GM06990 (cell line): Measurements from ENCODE around the gene DAAM1.

Experiments used
- DNase-seq: peaks from one replicate; pipeline ENCODE4 v3.0.0-alpha.2; 2011; ENCODE audit not compliant: insufficient read length; ENCODE audit errors: extremely low read depth
- H3K27me3 ChIP-seq: replicated peaks from 2 replicates; pipeline ENCODE4 v1.6.0; 2011; ENCODE audit warnings: low read length; ENCODE audit not compliant: control insufficient read depth, insufficient read depth
- H3K36me3 ChIP-seq: 2 replicates; pipeline ENCODE4 v1.5.1; 2011; ENCODE audit warnings: low read length; ENCODE audit not compliant: control insufficient read depth, insufficient read depth
- H3K4me3 ChIP-seq: replicated peaks from 2 replicates; pipeline ENCODE4 v1.5.1; 2011; ENCODE audit warnings: low read depth, mild to moderate bottlenecking, control low read depth, low read length
- TF ChIP-seq, protein P1 (sequence below): IDR thresholded peaks from 2 replicates; pipeline ENCODE4 v1.5.1; 2011; ENCODE audit warnings: low read length, control low read depth, mild to moderate bottlenecking, inconsistent platforms; ENCODE audit not compliant: insufficient read depth, poor library complexity, severe bottlenecking

The DAAM1 gene

DNA sequence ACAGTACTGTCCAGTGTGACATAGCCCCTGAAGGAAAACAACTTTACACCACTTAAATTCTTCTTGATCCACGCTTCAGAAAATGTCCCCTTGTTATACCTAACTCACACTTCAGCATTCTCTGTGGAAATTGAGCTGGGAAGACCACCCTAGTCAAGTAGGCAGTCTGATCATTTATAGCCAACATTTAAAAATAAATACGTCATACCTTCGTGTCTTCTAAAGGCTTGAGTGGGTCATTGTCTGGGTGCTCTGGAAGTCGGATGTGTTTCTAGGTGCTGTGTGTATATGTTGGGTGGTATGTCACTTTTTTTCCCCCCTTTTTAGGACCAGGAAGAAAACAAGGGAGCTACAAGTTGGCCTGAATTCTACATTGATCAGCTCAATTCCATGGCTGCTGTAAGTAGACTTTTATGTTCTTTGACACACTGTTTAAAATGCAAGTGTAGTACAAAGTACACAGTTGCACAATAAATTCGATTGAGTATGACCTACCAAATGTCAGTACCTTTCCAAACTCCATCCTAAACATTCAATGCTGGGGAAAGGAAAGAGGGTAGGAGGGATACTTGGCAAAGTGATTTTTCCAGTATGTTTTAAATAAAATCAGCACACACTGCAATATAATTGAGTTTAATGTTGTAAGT, 126.6 kb downstream of the DAAM1 start:
- TF ChIP-seq, protein P1, sequence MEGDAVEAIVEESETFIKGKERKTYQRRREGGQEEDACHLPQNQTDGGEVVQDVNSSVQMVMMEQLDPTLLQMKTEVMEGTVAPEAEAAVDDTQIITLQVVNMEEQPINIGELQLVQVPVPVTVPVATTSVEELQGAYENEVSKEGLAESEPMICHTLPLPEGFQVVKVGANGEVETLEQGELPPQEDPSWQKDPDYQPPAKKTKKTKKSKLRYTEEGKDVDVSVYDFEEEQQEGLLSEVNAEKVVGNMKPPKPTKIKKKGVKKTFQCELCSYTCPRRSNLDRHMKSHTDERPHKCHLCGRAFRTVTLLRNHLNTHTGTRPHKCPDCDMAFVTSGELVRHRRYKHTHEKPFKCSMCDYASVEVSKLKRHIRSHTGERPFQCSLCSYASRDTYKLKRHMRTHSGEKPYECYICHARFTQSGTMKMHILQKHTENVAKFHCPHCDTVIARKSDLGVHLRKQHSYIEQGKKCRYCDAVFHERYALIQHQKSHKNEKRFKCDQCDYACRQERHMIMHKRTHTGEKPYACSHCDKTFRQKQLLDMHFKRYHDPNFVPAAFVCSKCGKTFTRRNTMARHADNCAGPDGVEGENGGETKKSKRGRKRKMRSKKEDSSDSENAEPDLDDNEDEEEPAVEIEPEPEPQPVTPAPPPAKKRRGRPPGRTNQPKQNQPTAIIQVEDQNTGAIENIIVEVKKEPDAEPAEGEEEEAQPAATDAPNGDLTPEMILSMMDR: no peak
- no peaks in the 10 kb centered on the region for H3K27me3 ChIP-seq
- H3K4me3 ChIP-seq: no peak overlapping the region
- H3K36me3 ChIP-seq: no peaks in the 10 kb centered on the region
- no peak for DNase-seq

DNA sequence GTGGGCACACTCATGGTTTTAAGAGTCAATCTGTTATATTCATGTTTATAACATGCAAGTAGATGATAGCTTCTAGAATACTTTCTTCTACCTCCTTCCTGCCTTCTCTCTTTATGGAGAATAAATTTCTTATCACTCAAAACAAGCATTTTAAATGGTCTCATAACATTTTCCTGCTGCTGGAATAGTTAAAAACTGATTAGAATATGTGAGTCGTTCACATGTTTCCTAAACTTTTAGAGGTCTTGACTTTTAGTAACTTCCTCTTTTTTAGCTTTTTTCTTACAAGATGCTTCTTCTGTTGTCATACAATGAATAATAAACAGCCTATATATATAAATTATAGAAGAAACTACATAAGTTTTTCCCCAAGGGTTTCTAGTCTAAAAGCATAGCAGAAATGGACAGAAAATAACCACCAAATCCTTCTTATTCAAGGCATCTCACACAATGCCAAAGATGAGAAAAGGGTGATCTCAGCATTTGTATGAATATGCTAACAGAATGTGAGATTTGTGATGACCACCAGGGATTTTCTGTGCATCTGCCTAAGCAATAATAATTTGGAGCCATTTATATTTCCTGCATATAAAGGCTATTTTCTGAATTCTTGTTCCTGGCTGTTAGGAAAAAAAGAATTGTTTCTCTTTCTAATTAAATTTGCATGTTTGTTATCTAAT, 127.8 kb downstream of the DAAM1 start:
- TF ChIP-seq, protein P1: no peak
- no peak for DNase-seq
- no peak overlapping the region for H3K4me3 ChIP-seq

DNA sequence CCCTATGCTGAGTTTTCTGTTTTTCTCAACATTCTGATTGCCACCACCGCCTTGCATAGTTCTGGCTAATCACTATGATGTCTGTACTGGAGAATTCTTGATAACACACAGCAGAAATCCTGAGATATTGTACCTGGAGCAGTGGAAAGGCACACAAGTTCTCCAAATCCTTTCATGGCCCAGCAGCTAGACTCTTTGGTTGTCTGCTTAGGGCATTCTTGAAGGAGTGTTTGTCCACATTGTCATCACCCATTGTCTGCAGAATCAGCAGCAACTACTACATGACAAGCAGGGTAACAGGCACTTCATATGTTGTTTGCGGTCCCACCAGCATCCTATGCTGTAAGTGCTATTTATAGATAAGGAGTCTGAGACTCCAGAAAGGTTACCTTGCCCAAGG, 128.9 kb downstream of the DAAM1 start:
- Histone ChIP-seq H3K4me3 (no peak overlapping the region), H3K27me3 (no peaks in the 10 kb centered on the region), H3K36me3 (no peaks in the 10 kb centered on the region)
- no peak for DNase-seq
- TF ChIP-seq, protein P1: no peak

More for the DNA sequence above, 127.8 kb downstream of the DAAM1 start:
- no peaks in the 10 kb centered on the region for H3K27me3 ChIP-seq
- H3K36me3 ChIP-seq: no peaks in the 10 kb centered on the region

DNA sequence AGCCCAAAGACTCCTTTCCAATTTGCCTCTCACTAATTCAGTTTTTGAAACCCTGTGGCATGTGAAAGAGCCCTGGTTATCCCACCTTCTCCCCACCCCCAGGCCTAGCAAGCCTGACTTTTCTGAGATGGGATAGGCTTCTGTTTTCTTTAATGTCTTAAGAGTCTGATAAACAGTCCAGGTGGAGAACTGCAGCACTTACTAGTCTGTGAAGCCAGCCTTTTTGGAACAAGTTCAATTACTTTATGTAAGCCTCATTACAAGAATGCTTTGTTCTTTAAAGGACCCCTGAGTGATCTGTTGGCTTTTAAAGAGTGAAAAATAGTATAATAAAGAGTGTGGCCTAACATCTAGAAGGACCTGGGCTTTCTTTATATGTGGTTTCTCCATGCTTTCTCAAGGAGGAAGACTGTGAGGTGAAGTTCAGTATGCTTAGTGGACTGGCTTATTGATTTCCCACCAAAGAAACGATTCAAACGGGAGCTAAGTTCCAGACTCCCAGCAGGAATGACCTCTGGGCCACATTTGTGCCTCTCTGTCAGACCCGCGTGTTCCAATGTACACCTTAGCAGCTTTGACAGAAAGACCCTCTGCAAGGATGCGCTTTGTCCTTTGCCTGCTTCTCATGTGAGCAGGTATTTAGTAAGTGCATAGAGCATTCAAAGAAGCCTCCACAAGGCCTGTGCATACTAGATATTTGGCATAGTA, 129.5 kb downstream of the DAAM1 start:
- DNase-seq: no peak
- H3K4me3 ChIP-seq: no peak overlapping the region
- TF ChIP-seq, protein P1: no peak
- no peaks in the 10 kb centered on the region for H3K27me3 ChIP-seq
- no peaks in the 10 kb centered on the region for H3K36me3 ChIP-seq

DNA sequence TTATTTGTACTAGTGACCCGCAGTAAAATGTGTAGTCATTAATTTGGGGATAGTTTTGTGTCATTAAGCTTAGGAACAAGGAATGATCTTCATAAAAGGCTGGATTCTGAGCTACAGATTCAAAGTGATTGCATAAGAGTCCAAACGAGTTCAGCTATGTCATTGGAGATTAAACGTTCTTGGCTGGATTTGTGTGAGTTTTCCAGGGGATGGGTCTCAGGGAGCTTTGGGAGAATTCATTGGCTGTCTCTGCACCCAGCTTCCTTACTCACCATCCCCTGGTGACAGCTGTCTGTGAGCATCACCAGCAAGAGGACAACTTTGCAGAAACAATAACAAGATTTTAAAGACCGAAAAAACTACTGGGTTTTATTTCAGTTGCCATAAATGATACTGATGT, 130.4 kb downstream of the DAAM1 start:
- Histone ChIP-seq H3K27me3 (no peaks in the 10 kb centered on the region), H3K36me3 (no peaks in the 10 kb centered on the region), H3K4me3 (no peak overlapping the region)
- DNase-seq: no peak
- TF ChIP-seq, protein P1: no peak
